NT2/D1 (cell line): ENCODE data around the gene ACACA.
A peak's percentile ranks its signal among the peaks of the same experiment; 100 is the strongest.

ENCODE experiments used
- DNase-seq: peaks from one replicate; pipeline ENCODE4 v3.0.0-alpha.2; 2011; ENCODE audit warnings: low read depth, low spot score
- H3K27me3 ChIP-seq: 2 replicates; pipeline ENCODE4 v1.6.0; 2011; ENCODE audit warnings: mild to moderate bottlenecking; ENCODE audit not compliant: insufficient read length, insufficient read depth
- H3K36me3 ChIP-seq: 2 replicates; pipeline ENCODE4 v1.6.1; 2011; ENCODE audit warnings: mild to moderate bottlenecking, low read length, mixed read lengths; ENCODE audit not compliant: insufficient read depth, insufficient read length
- H3K4me1 ChIP-seq: 2 replicates; pipeline ENCODE4 v1.5.1; 2011; ENCODE audit not compliant: insufficient read depth, insufficient read length
- H3K4me3 ChIP-seq: 2 replicates; pipeline ENCODE4 v1.5.1; 2011; ENCODE audit warnings: low read depth; ENCODE audit not compliant: insufficient read length
- H3K9ac ChIP-seq: 2 replicates; pipeline ENCODE4 v1.6.0; 2011; ENCODE audit warnings: low read depth; ENCODE audit not compliant: insufficient read length
- H3K9me3 ChIP-seq: 2 replicates; pipeline ENCODE4 v1.5.1; 2011; ENCODE audit warnings: mild to moderate bottlenecking, low read length; ENCODE audit not compliant: insufficient read depth
- SUZ12 ChIP-seq: IDR thresholded peaks from 2 replicates; pipeline ENCODE4 v1.6.1; 2011; ENCODE audit not compliant: insufficient read length, insufficient read depth; ENCODE audit errors: extremely low read depth
- YY1 ChIP-seq: IDR thresholded peaks from 2 replicates; pipeline ENCODE4 v1.6.1; 2011; ENCODE audit not compliant: insufficient read length, insufficient read depth
- ZNF274 ChIP-seq: IDR thresholded peaks from 2 replicates; pipeline ENCODE4 v1.6.1; 2011; ENCODE audit warnings: mild to moderate bottlenecking, low read depth, low read length

The ACACA gene

GRCh38 chr17:37052450-37052849, 354.2 kb downstream of the ACACA start:
- TF ChIP-seq ZNF274: no peak
- no peak for TF ChIP-seq SUZ12
- no peak for TF ChIP-seq YY1
- DNase-seq: no peak
- H3K9me3 ChIP-seq: no peaks in the 10 kb centered on the region
- H3K27me3 ChIP-seq: no peaks in the 10 kb centered on the region
- H3K36me3 ChIP-seq: peaks cover 14% of the 10 kb centered on the region
- H3K4me1 ChIP-seq: no peaks in the 10 kb centered on the region
- no peak overlapping the region for H3K9ac ChIP-seq
- no peak overlapping the region for H3K4me3 ChIP-seq

GRCh38 chr17:37051833-37052232, 354.8 kb downstream of the ACACA start:
- H3K27me3 ChIP-seq: no peaks in the 10 kb centered on the region
- no peak for TF ChIP-seq ZNF274
- no peak for TF ChIP-seq YY1
- TF ChIP-seq SUZ12: no peak
- H3K4me3 ChIP-seq: no peak overlapping the region
- H3K4me1 ChIP-seq: no peaks in the 10 kb centered on the region
- H3K9me3 ChIP-seq: no peaks in the 10 kb centered on the region
- no peak for DNase-seq
- peaks cover 13% of the 10 kb centered on the region for H3K36me3 ChIP-seq
- no peak overlapping the region for H3K9ac ChIP-seq

GRCh38 chr17:37051381-37051780, 355.3 kb downstream of the ACACA start:
- H3K4me1 ChIP-seq: peaks cover 3% of the 10 kb centered on the region
- TF ChIP-seq SUZ12 (no peak), YY1 (no peak), ZNF274 (no peak)
- no peak overlapping the region for H3K4me3 ChIP-seq
- H3K9me3 ChIP-seq: no peaks in the 10 kb centered on the region
- H3K9ac ChIP-seq: no peak overlapping the region
- no peaks in the 10 kb centered on the region for H3K27me3 ChIP-seq
- no peak for DNase-seq
- H3K36me3 ChIP-seq: peaks cover 8% of the 10 kb centered on the region

GRCh38 chr17:37050920-37051319, 355.7 kb downstream of the ACACA start:
- TF ChIP-seq ZNF274 (no peak), SUZ12 (no peak), YY1 (no peak)
- Histone ChIP-seq H3K9ac (no peak overlapping the region), H3K36me3 (peaks cover 8% of the 10 kb centered on the region), H3K4me1 (peaks cover 7% of the 10 kb centered on the region), H3K4me3 (no peak overlapping the region), H3K9me3 (no peaks in the 10 kb centered on the region), H3K27me3 (no peaks in the 10 kb centered on the region)
- DNase-seq: no peak

GRCh38 chr17:37048811-37049210, 357.8 kb downstream of the ACACA start:
- Histone ChIP-seq H3K27me3 (no peaks in the 10 kb centered on the region), H3K4me3 (no peak overlapping the region), H3K9ac (no peak overlapping the region), H3K36me3 (peaks cover 6% of the 10 kb centered on the region), H3K9me3 (no peaks in the 10 kb centered on the region), H3K4me1 (peaks cover 13% of the 10 kb centered on the region)
- TF ChIP-seq ZNF274: no peak
- no peak for TF ChIP-seq SUZ12
- no peak for TF ChIP-seq YY1
- DNase-seq: no peak

- H3K4me3 ChIP-seq: no peak overlapping the region
- TF ChIP-seq SUZ12: no peak
Measured at GRCh38 chr17:37047631-37048104, 359.0 kb downstream of the ACACA start.

GRCh38 chr17:37045351-37045922, 361.2 kb downstream of the ACACA start:
- H3K9ac ChIP-seq: no peak overlapping the region
- no peak for DNase-seq
- H3K4me1 ChIP-seq: peaks cover 13% of the 10 kb centered on the region
- H3K9me3 ChIP-seq: no peaks in the 10 kb centered on the region
- H3K36me3 ChIP-seq: peaks cover 6% of the 10 kb centered on the region
- TF ChIP-seq SUZ12 (no peak), ZNF274 (no peak), YY1 (no peak)
- H3K4me3 ChIP-seq: no peak overlapping the region
- H3K27me3 ChIP-seq: no peaks in the 10 kb centered on the region

More at GRCh38 chr17:37047631-37048104, 359.0 kb downstream of the ACACA start:
- peaks cover 13% of the 10 kb centered on the region for H3K4me1 ChIP-seq
- peaks cover 6% of the 10 kb centered on the region for H3K36me3 ChIP-seq
- H3K9me3 ChIP-seq: no peaks in the 10 kb centered on the region
- DNase-seq: peak; percentile 84
- H3K9ac ChIP-seq: no peak overlapping the region
- H3K27me3 ChIP-seq: no peaks in the 10 kb centered on the region

GRCh38 chr17:37043201-37043600, 363.4 kb downstream of the ACACA start:
- Histone ChIP-seq H3K4me3 (no peak overlapping the region), H3K4me1 (peaks cover 13% of the 10 kb centered on the region), H3K9ac (no peak overlapping the region), H3K9me3 (no peaks in the 10 kb centered on the region), H3K36me3 (no peaks in the 10 kb centered on the region), H3K27me3 (no peaks in the 10 kb centered on the region)
- DNase-seq: peak; percentile 30
- no peak for TF ChIP-seq YY1
- TF ChIP-seq ZNF274: no peak
- no peak for TF ChIP-seq SUZ12
